ENCODE data around the gene WNT5B.
"Not testable (repeated sequence)": the region's sequence is repeated elsewhere in the genome, so short reads cannot be mapped to it uniquely, and the experiment has no call there.

Gene WNT5B

DNA sequence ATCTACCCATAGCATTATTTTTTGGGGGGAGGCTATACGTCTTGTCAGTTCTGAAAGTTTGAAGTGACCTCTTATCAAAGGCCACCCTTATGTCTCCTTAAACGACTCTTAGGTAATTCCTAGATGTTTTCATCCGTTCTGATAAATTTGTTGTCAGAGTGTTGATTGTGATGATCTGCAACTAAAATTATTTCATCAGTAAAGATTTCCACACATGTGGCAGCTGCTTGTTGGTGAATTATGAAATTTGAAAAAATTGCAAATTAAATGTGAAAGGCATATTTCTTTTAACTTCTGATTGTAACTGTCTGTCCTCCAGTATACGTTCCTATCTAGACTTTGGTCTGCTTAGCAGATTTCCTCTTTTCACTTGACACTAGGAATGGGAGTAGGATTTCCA, 63.2 kb downstream of the WNT5B start:
- H3K27ac ChIP-seq (ENCODE audit: low read depth, low read length) = peak overlapping the region; percentile 67; the same call in 1 of the 2 replicates
- peaks cover 24% of the 10 kb centered on the region for H4K20me1 ChIP-seq (ENCODE audit: low read depth, low read length)
- H3K79me2 ChIP-seq (ENCODE audit: insufficient read depth, low read length) = peaks cover 62% of the 10 kb centered on the region
- H3K27me3 ChIP-seq (ENCODE audit: low read length) = no peaks in the 10 kb centered on the region
- H3K36me3 ChIP-seq (ENCODE audit: low read length) = peaks cover 4% of the 10 kb centered on the region; the same call in 1 of the 2 replicates
- peak overlapping the region; percentile 81 for H3K9ac ChIP-seq (ENCODE audit: low read length)
- peak overlapping the region; percentile 83 for H3K4me3 ChIP-seq (ENCODE audit: insufficient read depth, low read length, poor library complexity, severe bottlenecking)
- H3K9me2 ChIP-seq (replicated peaks; ENCODE audit: insufficient read depth, low read length) = no peaks in the 10 kb centered on the region
- peak overlapping the region; percentile 78 for H3K4me2 ChIP-seq (ENCODE audit: low read depth, low read length, poor library complexity, severe bottlenecking)
- no peak overlapping the region for H2AFZ ChIP-seq (ENCODE audit: low read depth, low read length, severe bottlenecking)
- no peaks in the 10 kb centered on the region for H3K9me3 ChIP-seq (ENCODE audit: insufficient read depth, low read length)
- peaks cover 9% of the 10 kb centered on the region; the same call in 1 of the 2 replicates for H3F3A ChIP-seq (ENCODE audit: insufficient read depth)
- no peak for TF ChIP-seq EZH2phosphoT487 (conservative IDR thresholded peaks at IDR 0.05; ENCODE audit: low read length)
- TF ChIP-seq, protein P1, sequence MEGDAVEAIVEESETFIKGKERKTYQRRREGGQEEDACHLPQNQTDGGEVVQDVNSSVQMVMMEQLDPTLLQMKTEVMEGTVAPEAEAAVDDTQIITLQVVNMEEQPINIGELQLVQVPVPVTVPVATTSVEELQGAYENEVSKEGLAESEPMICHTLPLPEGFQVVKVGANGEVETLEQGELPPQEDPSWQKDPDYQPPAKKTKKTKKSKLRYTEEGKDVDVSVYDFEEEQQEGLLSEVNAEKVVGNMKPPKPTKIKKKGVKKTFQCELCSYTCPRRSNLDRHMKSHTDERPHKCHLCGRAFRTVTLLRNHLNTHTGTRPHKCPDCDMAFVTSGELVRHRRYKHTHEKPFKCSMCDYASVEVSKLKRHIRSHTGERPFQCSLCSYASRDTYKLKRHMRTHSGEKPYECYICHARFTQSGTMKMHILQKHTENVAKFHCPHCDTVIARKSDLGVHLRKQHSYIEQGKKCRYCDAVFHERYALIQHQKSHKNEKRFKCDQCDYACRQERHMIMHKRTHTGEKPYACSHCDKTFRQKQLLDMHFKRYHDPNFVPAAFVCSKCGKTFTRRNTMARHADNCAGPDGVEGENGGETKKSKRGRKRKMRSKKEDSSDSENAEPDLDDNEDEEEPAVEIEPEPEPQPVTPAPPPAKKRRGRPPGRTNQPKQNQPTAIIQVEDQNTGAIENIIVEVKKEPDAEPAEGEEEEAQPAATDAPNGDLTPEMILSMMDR (IDR thresholded peaks at IDR 0.05; ENCODE audit: insufficient read depth, low read length, poor library complexity, severe bottlenecking) = no peak

GRCh38 chr12:1692895-1693610, 64.0 kb downstream of the WNT5B start:
- Histone ChIP-seq H3K4me2 (ENCODE audit: low read depth, low read length, poor library complexity, severe bottlenecking) (peak overlapping the region; percentile 78), H3K27me3 (ENCODE audit: low read length) (no peaks in the 10 kb centered on the region), H3K79me2 (ENCODE audit: insufficient read depth, low read length) (peaks cover 71% of the 10 kb centered on the region), H3K9ac (ENCODE audit: low read length) (peak overlapping the region; percentile 81), H3K27ac (ENCODE audit: low read depth, low read length) (peak overlapping the region; percentile 36; the same call in 1 of the 2 replicates), H3F3A (ENCODE audit: insufficient read depth) (peaks cover 9% of the 10 kb centered on the region; the same call in 1 of the 2 replicates), H3K9me3 (ENCODE audit: insufficient read depth, low read length) (no peaks in the 10 kb centered on the region), H3K9me2 (replicated peaks; ENCODE audit: insufficient read depth, low read length) (no peaks in the 10 kb centered on the region), H2AFZ (ENCODE audit: low read depth, low read length, severe bottlenecking) (no peak overlapping the region), H3K36me3 (ENCODE audit: low read length) (peaks cover 4% of the 10 kb centered on the region; the same call in 1 of the 2 replicates), H4K20me1 (ENCODE audit: low read depth, low read length) (peaks cover 31% of the 10 kb centered on the region), H3K4me3 (ENCODE audit: insufficient read depth, low read length, poor library complexity, severe bottlenecking) (peak overlapping the region; percentile 83)
- no peak for TF ChIP-seq EZH2phosphoT487 (conservative IDR thresholded peaks at IDR 0.05; ENCODE audit: low read length)
- TF ChIP-seq, protein P1 (IDR thresholded peaks at IDR 0.05; ENCODE audit: insufficient read depth, low read length, poor library complexity, severe bottlenecking) = no peak

DNA sequence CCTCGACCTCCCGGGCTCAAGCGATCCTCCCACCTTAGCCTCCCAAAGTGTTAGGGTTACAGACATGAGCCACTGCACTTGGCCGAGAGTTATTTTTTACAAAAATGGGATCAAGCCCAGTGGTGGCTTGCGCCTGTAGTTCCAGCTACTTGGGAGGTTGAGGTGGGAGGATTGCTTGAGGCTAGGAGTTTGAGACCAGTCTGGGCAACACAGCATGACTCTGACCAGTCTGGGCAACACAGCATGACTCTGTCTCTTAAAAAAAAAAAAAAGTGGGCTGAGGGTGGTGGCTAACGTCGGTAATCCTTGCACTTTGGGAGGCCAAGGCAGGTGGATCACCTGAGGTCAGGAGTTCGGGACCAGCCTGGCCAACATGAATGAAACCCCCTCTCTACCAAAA, 66.1 kb downstream of the WNT5B start:
- not testable (repeated sequence) for H3F3A ChIP-seq (ENCODE audit: insufficient read depth); H3K9me3 ChIP-seq (ENCODE audit: insufficient read depth, low read length); H2AFZ ChIP-seq (ENCODE audit: low read depth, low read length, severe bottlenecking); H3K9ac ChIP-seq (ENCODE audit: low read length); H3K27ac ChIP-seq (ENCODE audit: low read depth, low read length); H3K27me3 ChIP-seq (ENCODE audit: low read length); H3K4me3 ChIP-seq (ENCODE audit: insufficient read depth, low read length, poor library complexity, severe bottlenecking); H3K36me3 ChIP-seq (ENCODE audit: low read length); H3K9me2 ChIP-seq (replicated peaks; ENCODE audit: insufficient read depth, low read length); H3K4me2 ChIP-seq (ENCODE audit: low read depth, low read length, poor library complexity, severe bottlenecking)
- Histone ChIP-seq H3K79me2 (ENCODE audit: insufficient read depth, low read length) (peaks cover 91% of the 10 kb centered on the region), H4K20me1 (ENCODE audit: low read depth, low read length) (peaks cover 51% of the 10 kb centered on the region)
